Measurements from ENCODE around the gene PLXND1. TPM values are rescaled to one million over a fixed set of nuclear protein-coding genes. Genes with fewer than 3 reads are reported as not detected.
A peak's percentile ranks its signal among the peaks of the same experiment; 100 is the strongest.

Gene PLXND1
- total RNA-seq, 1 donor from 2014 or later, result 66.3 TPM

DNA sequence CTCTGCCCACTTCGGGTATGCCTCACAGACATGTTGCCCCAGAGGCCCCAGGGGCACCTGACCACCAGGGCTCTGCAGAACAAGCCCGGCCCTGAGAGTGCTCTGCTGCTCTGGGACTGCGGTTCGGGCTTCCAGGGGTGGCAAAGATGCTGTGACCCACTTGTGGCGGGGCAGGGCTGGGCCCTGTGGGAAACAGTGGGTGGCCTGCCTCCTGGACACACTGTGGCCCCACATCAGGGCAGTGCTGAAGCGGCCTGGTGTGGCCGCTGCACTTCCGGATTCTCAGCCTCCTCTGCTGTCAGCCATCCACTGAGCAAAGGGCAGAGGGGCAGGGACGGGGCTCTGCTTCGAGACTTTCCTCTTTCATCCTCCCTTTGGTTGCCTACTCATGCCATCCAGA, 26.5 kb upstream of the PLXND1 start:
- ATAC-seq (no peak), DNase-seq (ENCODE audit: missing footprints) (no peak)
- intact Hi-C loops (cut with DNase I), result no loop called here

GRCh38 chr3:129632556-129632955, 26.1 kb upstream of the PLXND1 start:
- DNase-seq (ENCODE audit: missing footprints) (no peak), ATAC-seq (no peak)
- intact Hi-C loops (cut with DNase I), result no loop called here

DNA sequence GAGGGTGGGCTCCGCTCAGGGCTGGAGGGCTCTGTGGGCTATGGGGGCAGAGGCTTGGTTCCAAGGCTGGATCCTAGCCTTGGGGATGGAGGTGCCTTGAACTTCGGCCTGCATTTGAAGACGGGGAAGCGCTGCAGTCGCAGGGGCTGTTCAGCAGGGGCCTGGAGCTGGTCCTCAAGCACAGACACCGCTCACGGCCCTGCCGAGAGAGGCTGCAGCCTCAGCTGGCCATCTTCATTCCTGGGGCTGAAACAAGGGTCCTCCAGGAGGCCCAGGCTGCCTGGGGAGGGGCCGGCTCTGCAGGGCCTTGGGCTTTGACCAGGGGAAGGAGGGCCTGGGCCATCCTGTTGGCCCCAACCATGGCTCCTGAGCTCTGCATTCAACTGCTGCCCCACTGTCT, 25.6 kb upstream of the PLXND1 start:
- ATAC-seq (no peak), DNase-seq (ENCODE audit: missing footprints) (no peak)
- intact Hi-C loops (cut with DNase I), result no loop called here

DNA sequence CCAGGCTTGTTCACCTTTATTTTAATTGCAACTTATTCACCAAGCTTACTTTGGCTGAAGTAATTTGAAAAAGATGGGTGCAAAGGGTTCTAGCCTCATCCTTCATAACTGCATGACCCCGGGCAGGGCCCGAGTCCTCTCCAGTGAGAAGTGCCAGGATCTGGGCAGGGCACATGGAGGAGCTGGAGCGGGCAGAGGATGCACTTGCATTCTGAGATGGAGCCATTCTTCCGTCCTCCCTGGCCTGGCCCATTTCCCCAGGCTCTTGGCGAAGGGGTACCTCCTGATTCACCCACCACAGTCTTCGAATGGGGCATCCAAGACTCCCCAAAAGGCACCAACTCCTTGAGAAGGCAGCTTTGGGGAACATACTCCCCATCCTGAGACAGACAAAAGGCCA, 22.5 kb upstream of the PLXND1 start:
- intact Hi-C loops (cut with DNase I), result loop anchor here (2.0 to 5.0 kb wide), 3 partner anchors 187 to 306 kb away; partner anchors contain the start of gene IFT122
- ATAC-seq, result no peak
- DNase-seq (ENCODE audit: missing footprints), result no peak

GRCh38 chr3:129628169-129628522, 21.7 kb upstream of the PLXND1 start:
- ATAC-seq (no peak), DNase-seq (ENCODE audit: missing footprints) (no peak)
- intact Hi-C loops (cut with DNase I), result loop anchor here (2.0 to 5.0 kb wide), 3 partner anchors 186 to 307 kb away; partner anchors contain the start of gene IFT122

GRCh38 chr3:129627350-129628168, 21.1 kb upstream of the PLXND1 start:
- ATAC-seq (peak; percentile 42), DNase-seq (ENCODE audit: missing footprints) (peak; percentile 83)
- intact Hi-C loops (cut with DNase I), result loop anchor here (2.0 to 5.0 kb wide), 5 partner anchors 31 to 307 kb away; partner anchors contain the start of gene IFT122

DNA sequence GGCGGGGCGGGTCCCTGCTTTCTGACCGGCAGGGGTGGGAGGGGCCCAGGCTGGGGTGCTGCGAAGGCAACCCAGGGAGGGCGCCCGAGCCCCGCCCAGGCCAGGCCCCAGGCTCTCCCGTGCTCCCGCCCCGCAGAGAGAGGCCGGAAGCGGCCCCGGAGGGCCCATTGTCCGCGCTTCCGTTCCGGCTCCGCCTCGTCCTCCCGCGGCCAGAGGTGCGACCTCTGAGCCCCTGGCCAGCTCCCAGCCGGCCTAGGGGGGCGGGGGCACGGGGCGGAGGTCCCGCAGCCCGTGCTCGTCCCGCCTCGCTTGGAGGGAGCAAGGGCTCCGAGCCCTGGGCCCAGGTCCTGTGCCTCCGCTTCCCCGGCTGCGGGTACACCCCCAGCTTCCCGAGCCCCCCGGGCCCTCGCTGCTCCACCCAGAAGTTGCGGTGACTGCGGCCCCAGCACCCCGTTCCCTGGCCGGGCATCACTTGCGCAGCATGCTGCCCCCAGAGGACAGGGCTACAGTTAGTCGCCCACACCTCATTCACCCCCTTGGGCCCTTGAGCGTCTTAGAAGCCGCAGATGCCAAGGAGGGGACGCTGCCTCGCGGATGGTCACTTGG, 20.4 kb upstream of the PLXND1 start:
- intact Hi-C loops (cut with DNase I), result loop anchor here (1.0 to 5.0 kb wide), 4 partner anchors 30 to 185 kb away; partner anchors contain the start of gene IFT122
- peak; percentile 94 for ATAC-seq
- DNase-seq (ENCODE audit: missing footprints), result peak; percentile 97

DNA sequence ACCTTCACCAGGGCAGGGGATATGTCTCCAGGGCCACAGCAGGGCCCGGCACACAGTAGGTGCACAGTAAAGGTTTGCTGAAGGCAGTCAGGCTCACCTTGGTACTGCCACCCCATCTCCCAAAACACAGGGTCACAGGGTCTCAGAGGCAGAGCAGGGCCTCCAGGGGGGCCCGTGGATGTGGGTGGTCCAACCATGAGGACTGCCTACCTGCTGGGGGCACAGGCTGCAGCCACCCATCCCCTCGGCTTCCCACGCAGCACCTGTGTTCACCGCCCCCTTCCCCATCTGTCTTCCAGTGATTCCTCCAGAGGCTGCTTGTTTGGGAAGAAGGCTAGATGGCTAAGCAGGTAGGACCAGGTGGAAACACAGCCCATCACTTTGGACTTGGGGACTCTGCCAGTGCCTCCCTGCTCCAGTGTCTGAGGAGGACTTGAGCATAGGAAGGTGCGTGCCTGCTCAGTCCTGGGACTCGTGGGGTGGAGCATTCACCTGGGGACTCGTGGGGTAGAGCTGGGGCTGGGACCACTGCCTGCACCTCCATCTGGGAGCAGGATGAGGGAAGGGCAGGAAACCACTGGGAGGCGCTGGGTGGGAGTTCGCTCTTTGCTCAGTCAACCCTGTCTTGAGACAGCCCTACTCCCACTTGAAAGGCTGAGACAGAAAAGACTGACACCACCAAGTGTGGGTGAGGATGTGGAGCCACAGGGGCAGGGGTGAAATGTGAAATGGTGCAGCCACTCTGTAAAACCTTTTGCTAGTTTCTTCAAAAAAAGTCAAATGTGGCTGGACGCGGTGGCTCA, 18.8 kb upstream of the PLXND1 start:
- ATAC-seq (no peak), DNase-seq (ENCODE audit: missing footprints) (no peak)
- intact Hi-C loops (cut with DNase I), result loop anchor here (5.0 kb wide), 1 partner anchor 183 kb away; the partner anchor contains the start of gene IFT122

DNA sequence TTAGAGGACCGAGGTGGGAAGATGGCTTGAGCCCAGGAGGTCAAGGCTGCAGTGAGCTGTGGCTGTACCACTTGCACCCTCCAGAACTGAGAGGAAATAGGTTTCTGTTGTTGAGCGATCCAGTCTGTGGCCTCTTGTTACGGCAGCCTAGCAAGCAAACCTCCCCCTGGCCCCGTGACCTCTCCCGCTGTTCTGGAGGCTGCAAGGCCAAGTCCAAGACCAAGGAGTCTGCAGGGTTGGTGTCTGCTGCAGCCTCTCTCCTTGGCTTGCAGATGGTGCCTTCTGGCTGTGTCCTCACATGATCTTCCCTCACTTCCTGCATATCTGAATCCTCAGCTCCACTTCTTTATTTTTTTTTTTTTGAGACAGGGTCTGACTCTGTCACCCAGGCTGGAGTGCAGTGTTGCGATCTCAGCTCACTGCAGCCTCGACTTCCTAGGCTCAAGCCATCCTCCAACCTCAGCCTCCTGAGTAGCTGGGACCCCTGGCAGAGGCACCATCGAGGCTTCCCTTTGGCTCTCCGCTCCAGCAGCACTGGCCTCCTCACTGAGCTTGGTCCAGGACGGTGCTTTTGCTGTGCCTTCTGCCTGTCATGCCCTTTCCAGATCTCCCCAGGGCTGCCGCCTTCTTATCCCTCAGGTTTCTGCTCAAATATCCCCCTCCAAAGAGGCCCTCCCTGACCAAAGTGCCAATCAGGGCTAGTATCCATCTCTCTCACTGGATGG, 18.0 kb upstream of the PLXND1 start:
- no peak for ATAC-seq
- no peak for DNase-seq (ENCODE audit: missing footprints)
- intact Hi-C loops (cut with DNase I), result loop anchor here (5.0 kb wide), 1 partner anchor 182 kb away; the partner anchor contains the start of gene IFT122

DNA sequence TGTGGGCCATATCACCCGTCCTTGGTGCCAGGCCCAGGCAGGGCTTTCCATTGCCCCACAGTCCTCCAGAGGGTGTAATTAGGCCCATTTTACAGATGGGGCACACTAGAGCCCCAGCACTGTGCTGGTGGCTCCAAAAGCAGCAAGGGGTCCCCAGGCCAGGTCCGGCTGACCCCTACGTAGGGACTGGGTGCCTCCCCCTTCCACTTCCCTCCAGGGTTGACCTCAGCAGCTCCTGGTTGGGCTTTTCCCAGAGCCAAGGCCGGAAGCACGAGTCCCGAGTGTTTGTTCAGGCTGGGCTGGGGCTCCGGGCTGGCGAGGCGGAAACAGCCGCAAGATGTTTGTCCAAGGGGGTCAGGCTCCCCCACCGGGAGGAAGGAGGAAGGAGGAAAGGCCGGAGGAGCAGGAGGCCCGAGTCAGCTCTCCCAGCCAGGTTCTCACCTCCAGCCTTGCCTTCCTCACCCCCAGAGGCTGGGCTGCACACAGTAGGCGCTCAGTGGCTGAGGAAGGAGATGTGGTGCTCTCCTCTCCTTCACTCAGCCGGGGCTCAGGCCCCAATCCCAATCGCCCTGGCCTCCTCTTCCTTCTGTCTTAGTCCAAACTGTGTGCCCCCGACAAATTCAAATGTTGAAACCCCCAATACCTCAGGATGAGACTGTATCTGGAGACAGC, 17.1 kb upstream of the PLXND1 start:
- DNase-seq (ENCODE audit: missing footprints), result no peak
- intact Hi-C loops (cut with DNase I), result loop anchor here (2.0 kb wide), 1 partner anchor 15 kb away; no protein-coding TSS in a partner anchor
- no peak for ATAC-seq

- no peak for ATAC-seq
- no peak for DNase-seq (ENCODE audit: missing footprints)
- intact Hi-C loops (cut with DNase I), result loop anchor here (2.0 kb wide), 1 partner anchor 14 kb away; no protein-coding TSS in a partner anchor
Observed at GRCh38 chr3:129622933-129623332, 16.5 kb upstream of the PLXND1 start.

DNA sequence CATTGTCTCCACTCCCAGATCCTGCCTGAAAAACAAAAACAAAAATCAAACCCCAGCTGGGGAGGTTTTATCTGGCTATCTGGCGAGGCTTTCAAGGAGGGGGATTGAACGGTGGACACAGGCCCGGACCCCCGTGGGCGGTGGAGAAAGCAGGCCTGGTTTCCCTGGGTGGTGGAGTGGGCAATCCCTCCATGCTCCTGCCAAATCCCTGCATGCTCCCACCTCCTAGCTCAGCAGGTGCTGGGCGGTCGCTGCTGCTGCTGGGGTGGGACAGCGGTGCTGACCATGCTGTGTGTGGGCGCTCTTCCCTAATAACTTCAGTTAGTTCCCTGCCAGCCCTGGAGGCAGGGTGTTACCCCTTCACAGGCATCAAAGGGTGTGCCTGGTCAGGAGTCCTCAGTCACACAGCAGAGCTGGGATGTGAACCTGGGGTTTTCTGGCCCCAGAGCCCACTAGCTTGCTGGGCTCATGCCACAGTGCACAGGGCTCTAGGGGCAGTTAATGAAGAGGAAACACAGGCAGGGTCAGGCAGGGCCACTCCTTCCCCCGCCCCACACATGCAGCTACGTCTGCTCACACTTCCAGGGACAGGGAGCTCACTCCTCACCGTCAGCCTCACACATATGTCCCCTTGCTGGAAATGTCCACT, 15.9 kb upstream of the PLXND1 start:
- ATAC-seq (no peak), DNase-seq (ENCODE audit: missing footprints) (no peak)
- intact Hi-C loops (cut with DNase I), result loop anchor here (2.0 kb wide), 1 partner anchor 14 kb away; no protein-coding TSS in a partner anchor

GRCh38 chr3:129621626-129622225, 15.2 kb upstream of the PLXND1 start:
- ATAC-seq (no peak), DNase-seq (ENCODE audit: missing footprints) (no peak)
- intact Hi-C loops (cut with DNase I), result loop anchor here (2.0 kb wide), 1 partner anchor 13 kb away; no protein-coding TSS in a partner anchor

GRCh38 chr3:129620828-129621559, 14.5 kb upstream of the PLXND1 start:
- no peak for DNase-seq (ENCODE audit: missing footprints)
- no peak for ATAC-seq

GRCh38 chr3:129619726-129620162, 13.3 kb upstream of the PLXND1 start:
- peak; percentile 46 for DNase-seq (ENCODE audit: missing footprints)
- no peak for ATAC-seq
- intact Hi-C loops (cut with DNase I), result no loop called here

More at GRCh38 chr3:129620828-129621559, 14.5 kb upstream of the PLXND1 start:
- intact Hi-C loops (cut with DNase I), result no loop called here
